Heart left ventricle (tissue), 16 donors: ENCODE measurements around the gene SUPT3H. TPM values are rescaled to one million over a fixed set of nuclear protein-coding genes. Genes with fewer than 3 reads are reported as not detected.
A peak's percentile ranks its signal among the peaks of the same experiment; 100 is the strongest.

ENCODE experiments used
- ATAC-seq, 4 donors: fragments of 200-7000 bp; cut with Tn5 transposase; one replicate each; pipeline ENCODE4 v1.9.1; 2020 to 2022; ENCODE audit warnings: moderate library complexity in 4 of 4, mild to moderate bottlenecking in 3 of 4, moderate number of reproducible peaks in 1 of 4
- DNase-seq, 5 donors: peaks; one replicate each; pipeline ENCODE4 v3.0.0-alpha.2; 2020
- H3K27ac ChIP-seq, 12 donors: fragments of 200-600 bp; sonication (generic) in 4 of 12; one replicate each; pipeline versions ENCODE4 v1.5.0 to v1.8.0; 2016 to 2022; ENCODE audit warnings: mild to moderate bottlenecking in 2 of 12
- H3K27me3 ChIP-seq, 9 donors: fragments of 200-600 bp; sonication (generic) in 2 of 9; one replicate each; pipeline versions ENCODE4 v1.5.1 to v1.8.0; 2016 to 2022; ENCODE audit warnings: mild to moderate bottlenecking in 3 of 9
- H3K36me3 ChIP-seq, 9 donors: fragments of 200-600 bp; sonication (generic) in 2 of 9; one replicate each; pipeline versions ENCODE4 v1.5.0 to v1.8.0; 2018 to 2022; ENCODE audit warnings: mild to moderate bottlenecking in 2 of 9
- H3K4me1 ChIP-seq, 12 donors: fragments of 200-600 bp; sonication (generic) in 4 of 12; one replicate each; pipeline versions ENCODE4 v1.5.0 to v1.8.0; 2016 to 2022; ENCODE audit warnings: mild to moderate bottlenecking in 3 of 12
- H3K4me3 ChIP-seq, 12 donors: fragments of 200-600 bp; sonication (generic) in 4 of 12; one replicate each; pipeline versions ENCODE4 v1.5.0 to v1.8.0; 2017 to 2022; ENCODE audit warnings: mild to moderate bottlenecking in 9 of 12, moderate library complexity in 4 of 12
- H3K9me3 ChIP-seq, 12 donors: fragments of 200-600 bp; sonication (generic) in 4 of 12; one replicate each; pipeline versions ENCODE4 v1.5.0 to v1.8.0; 2016 to 2022; ENCODE audit warnings: mild to moderate bottlenecking in 1 of 12
- CTCF ChIP-seq, 12 donors: fragments of 200-600 bp; sonication (generic) in 4 of 12; IDR thresholded peaks; one replicate each; pipeline versions ENCODE4 v1.5.0 to v1.8.0; 2018 to 2022; ENCODE audit warnings: antibody characterized with exemption in 12 of 12, mild to moderate bottlenecking in 5 of 12
- POLR2A ChIP-seq, 2 donors: fragments of 450-650 bp; IDR thresholded peaks; one replicate each; pipeline ENCODE4 v1.6.1; 2017; ENCODE audit warnings: antibody characterized with exemption in 2 of 2, mild to moderate bottlenecking in 2 of 2, moderate library complexity in 2 of 2
- WGBS, 4 donors: extraction: QIAGEN DNeasy Blood & Tissue Kit in 2 of 4; methylation state at CpG; one replicate each; pipeline versions ENCODE4 v1.1.5 to v1.1.7; 2013 to 2018; 5-methylcytosine and 5-hydroxymethylcytosine counted together
- intact Hi-C, 10 donors: fragments of 100-400 bp; cut with DNase I; formaldehyde crosslinking; loops; one replicate each; pipeline versions ENCODE4 v1.11.1 to v1.14.2; 2022
- polyA plus RNA-seq, 2 donors: library from polyadenylated mRNA; stranded (reverse); fragments of 200-250 nt; gene quantifications; one replicate each; pipeline ENCODE4 v1.2.3, GENCODE V29; 2013
- total RNA-seq, 9 donors: library from RNA; depleted of rRNA in 2 of 9; stranded (reverse); fragments of >200 nt in 2 of 9; fragmentation: NEBNext Ultra II Directional in 3 of 9; extraction: Animal tissue kit (Norgen Biotek cat#: 25700) in 3 of 9; gene quantifications; one replicate each; pipeline versions ENCODE4 v1.1.0 to v1.2.4, GENCODE V29; 2016 to 2023
- donor health status: ischemic (EF 13 %, LVEDD 7.1; RV severe dilation, severe dysfunction).
- donor health status: healthy with polysubstance abuse.
- donor health status: DM: no; HTN: yes; CAD: no.
- donor health status: DM: no; HTN: no; CAD: no.
- donor health status: ischemic (EF 25% LVEDD 6.9; RV normal size, moderate dysfunction).
- donor health status: ischemic (EF 25% LVEDD 5.7; RV mildly dilated, moderate dysfunction).
- donor health status: healthy.
- donor health status: DM: yes; HTN: yes; CAD: no.
- donor health status: ischemic (EF 35%, LVEDD 5.7; RV mildly dilated, moderate dysfunction).
- donor health status: nonischemic (EF 11% LVEDD 7.7; RV severe dilation, severe dysfunction).
- donor health status: DM: yes; HTN: yes; CAD: no.
- donor health status: PGD.
- donor health status: ischemic (EF 29% LVEDD 5.4; RV normal size, mild dysfunction).
- donor health status: nonischemic (EF 23%, LVEDD 6.1; RV moderate dilation, normal function).

Gene SUPT3H
- total and polyA plus RNA-seq, 11 donors = 1.5 to 8.1 (median 4.1) TPM

- TF ChIP-seq POLR2A (IDR thresholded peaks at IDR 0.05) (no peak), CTCF (IDR thresholded peaks at IDR 0.05) (no peak)
- DNase-seq = no peak
- 73 to 90% (median 78%) methylated on average over 1 of the region's 1 CpG for WGBS, 4 donors
- H3K9me3 ChIP-seq = no peaks in the 10 kb centered on the region
- H3K27ac ChIP-seq = no peak overlapping the region
- no peaks in the 10 kb centered on the region for H3K27me3 ChIP-seq
- intact Hi-C loops = no loop called here
- no peaks in the 10 kb centered on the region for H3K4me1 ChIP-seq
- ATAC-seq = no peak
- no peaks in the 10 kb centered on the region for H3K36me3 ChIP-seq
- H3K4me3 ChIP-seq = no peak overlapping the region
Measured at GRCh38 chr6:45098256-45098655, 279.5 kb downstream of the SUPT3H start.

- 85 to 87% (median 86%) methylated on average over 4 of the region's 4 CpGs for WGBS, 4 donors
- Histone ChIP-seq H3K36me3 (no peaks in the 10 kb centered on the region), H3K4me1 (no peaks in the 10 kb centered on the region), H3K4me3 (no peak overlapping the region), H3K27me3 (no peaks in the 10 kb centered on the region), H3K27ac (no peak overlapping the region), H3K9me3 (no peaks in the 10 kb centered on the region)
- TF ChIP-seq POLR2A (IDR thresholded peaks at IDR 0.05) (no peak), CTCF (IDR thresholded peaks at IDR 0.05) (no peak)
- intact Hi-C loops = no loop called here
- DNase-seq = no peak
- ATAC-seq = no peak
Measured at GRCh38 chr6:45094831-45095230, 282.9 kb downstream of the SUPT3H start.

- no peak overlapping the region for H3K4me3 ChIP-seq
- H3K27me3 ChIP-seq = no peaks in the 10 kb centered on the region
- no peaks in the 10 kb centered on the region for H3K36me3 ChIP-seq
- TF ChIP-seq POLR2A (IDR thresholded peaks at IDR 0.05) = no peak
- no peak for TF ChIP-seq CTCF (IDR thresholded peaks at IDR 0.05)
- H3K9me3 ChIP-seq = no peaks in the 10 kb centered on the region
- H3K27ac ChIP-seq = no peak overlapping the region
- intact Hi-C loops = no loop called here
- ATAC-seq (no peak), DNase-seq (no peak)
- no peaks in the 10 kb centered on the region for H3K4me1 ChIP-seq
- 96 to 100% (median 99%) methylated on average over 3 of the region's 3 CpGs for WGBS, 4 donors
Measured at GRCh38 chr6:45092135-45092534, 285.6 kb downstream of the SUPT3H start.

- ATAC-seq (no peak), DNase-seq (no peak)
- Histone ChIP-seq H3K36me3 (no peaks in the 10 kb centered on the region), H3K9me3 (peaks cover 0 to 4% (median 0%) of the 10 kb centered on the region in 12 donors), H3K4me1 (no peaks in the 10 kb centered on the region), H3K27me3 (no peaks in the 10 kb centered on the region), H3K27ac (no peak overlapping the region), H3K4me3 (no peak overlapping the region)
- intact Hi-C loops = no loop called here
- TF ChIP-seq POLR2A (IDR thresholded peaks at IDR 0.05) = no peak
- TF ChIP-seq CTCF (IDR thresholded peaks at IDR 0.05) = peak in 5 of 12 donors; percentile 10 to 19 (median 13)
- WGBS, 4 donors = 86 to 90% (median 88%) methylated on average over 5 of the region's 5 CpGs
Measured at GRCh38 chr6:45086360-45087084, 291.2 kb downstream of the SUPT3H start.
